ENCODE measurements around the gene COL4A3. TPM values are rescaled to one million over a fixed set of nuclear protein-coding genes. Genes with fewer than 3 reads are reported as not detected.

Gene COL4A3
- total RNA-seq, 1 donor from 2014 or later = 0.26 TPM

- no peak overlapping the region for H3K4me3 ChIP-seq (ENCODE audit: low read depth, low read length)
- DNase-seq (ENCODE audit: low read depth) (no peak), FAIRE-seq (no peak)
Observed at GRCh38 chr2:227134591-227134990, 29.8 kb upstream of the COL4A3 start.

GRCh38 chr2:227141301-227141700 is 23.1 kb upstream of the COL4A3 start:
- Histone ChIP-seq H3K36me3 (ENCODE audit: control insufficient read depth, insufficient read depth, low read length) (no peaks in the 10 kb centered on the region), H3K4me3 (ENCODE audit: low read depth, low read length) (no peak overlapping the region), H3K27me3 (ENCODE audit: control insufficient read depth, insufficient read depth, low read length) (no peaks in the 10 kb centered on the region)
- FAIRE-seq = no peak
- no peak for TF ChIP-seq CTCF (IDR thresholded peaks at IDR 0.05; ENCODE audit: insufficient read depth, low read length, severe bottlenecking)
- no peak for DNase-seq (ENCODE audit: low read depth)

More at GRCh38 chr2:227134591-227134990, 29.8 kb upstream of the COL4A3 start:
- H3K36me3 ChIP-seq (ENCODE audit: control insufficient read depth, insufficient read depth, low read length) = no peaks in the 10 kb centered on the region
- no peak for TF ChIP-seq CTCF (IDR thresholded peaks at IDR 0.05; ENCODE audit: insufficient read depth, low read length, severe bottlenecking)
- no peaks in the 10 kb centered on the region for H3K27me3 ChIP-seq (ENCODE audit: control insufficient read depth, insufficient read depth, low read length)

GRCh38 chr2:227143895-227144294 is 20.5 kb upstream of the COL4A3 start:
- Histone ChIP-seq H3K4me3 (ENCODE audit: low read depth, low read length) (no peak overlapping the region), H3K36me3 (ENCODE audit: control insufficient read depth, insufficient read depth, low read length) (no peaks in the 10 kb centered on the region), H3K27me3 (ENCODE audit: control insufficient read depth, insufficient read depth, low read length) (no peaks in the 10 kb centered on the region)
- FAIRE-seq (no peak), DNase-seq (ENCODE audit: low read depth) (no peak)
- TF ChIP-seq CTCF (IDR thresholded peaks at IDR 0.05; ENCODE audit: insufficient read depth, low read length, severe bottlenecking) = no peak

DNA sequence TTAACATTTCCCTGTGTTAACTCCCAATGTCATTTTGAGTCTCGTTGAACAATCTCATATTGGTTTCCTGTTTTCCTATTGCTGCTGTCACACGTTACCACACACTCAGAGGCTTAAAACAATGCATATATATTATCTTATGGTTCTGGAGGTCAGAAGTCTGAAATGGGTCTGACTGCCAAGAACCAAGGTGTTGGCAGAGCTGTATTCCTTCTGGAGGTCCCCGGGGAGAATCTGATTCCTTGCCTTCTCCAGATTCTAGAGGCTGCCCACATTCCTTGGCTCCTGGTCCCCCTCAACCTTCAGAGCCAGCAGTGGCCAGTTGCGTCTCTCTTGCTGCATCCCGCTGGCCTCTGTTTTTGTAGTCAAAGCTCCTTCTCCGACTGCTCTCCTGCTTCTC is 18.0 kb upstream of the COL4A3 start:
- Histone ChIP-seq H3K4me3 (ENCODE audit: low read depth, low read length) (no peak overlapping the region), H3K27me3 (ENCODE audit: control insufficient read depth, insufficient read depth, low read length) (no peaks in the 10 kb centered on the region), H3K36me3 (ENCODE audit: control insufficient read depth, insufficient read depth, low read length) (no peaks in the 10 kb centered on the region)
- FAIRE-seq (no peak), DNase-seq (ENCODE audit: low read depth) (no peak)
- no peak for TF ChIP-seq CTCF (IDR thresholded peaks at IDR 0.05; ENCODE audit: insufficient read depth, low read length, severe bottlenecking)

DNA sequence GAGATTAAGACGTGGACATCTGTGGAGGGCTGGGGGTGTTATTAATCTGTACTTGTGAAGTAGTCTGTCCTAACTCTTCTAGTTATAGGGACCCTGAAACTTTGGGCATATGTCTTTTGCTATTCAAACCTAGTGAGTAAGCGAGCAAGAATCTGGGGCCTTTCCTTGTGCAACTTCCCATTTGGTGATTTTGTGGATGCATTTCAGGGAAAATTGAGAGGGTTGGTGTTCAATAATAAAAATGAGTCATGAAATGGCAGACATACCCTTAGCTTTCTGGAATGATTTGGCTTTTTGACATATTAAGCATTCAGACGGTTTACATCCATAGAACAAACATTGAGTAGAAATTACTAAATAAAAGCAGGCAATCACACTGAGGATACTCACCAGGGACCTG is 17.4 kb upstream of the COL4A3 start:
- FAIRE-seq = no peak
- Histone ChIP-seq H3K36me3 (ENCODE audit: control insufficient read depth, insufficient read depth, low read length) (no peaks in the 10 kb centered on the region), H3K27me3 (ENCODE audit: control insufficient read depth, insufficient read depth, low read length) (no peaks in the 10 kb centered on the region), H3K4me3 (ENCODE audit: low read depth, low read length) (no peak overlapping the region)
- DNase-seq (ENCODE audit: low read depth) = peak; percentile 23
- TF ChIP-seq CTCF (IDR thresholded peaks at IDR 0.05; ENCODE audit: insufficient read depth, low read length, severe bottlenecking) = no peak

DNA sequence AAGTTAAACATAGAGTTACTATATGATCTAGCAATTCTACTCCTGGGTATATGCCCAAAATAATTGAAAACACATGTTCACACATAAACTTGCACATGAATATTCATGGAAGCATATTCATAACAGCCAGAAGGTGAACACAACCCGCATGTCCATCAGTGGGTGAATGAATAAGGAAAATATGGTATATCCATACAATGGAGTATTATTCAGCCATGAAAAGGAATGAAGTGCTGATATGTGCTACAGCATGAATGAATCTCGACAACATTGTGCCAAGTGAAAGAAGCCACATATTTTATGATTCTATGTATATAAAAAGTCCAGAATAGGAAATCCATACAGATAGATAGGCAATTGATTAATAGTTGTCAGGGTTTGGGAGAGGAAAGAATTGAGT is 16.3 kb upstream of the COL4A3 start:
- TF ChIP-seq CTCF (IDR thresholded peaks at IDR 0.05; ENCODE audit: insufficient read depth, low read length, severe bottlenecking) = no peak
- FAIRE-seq (no peak), DNase-seq (ENCODE audit: low read depth) (no peak)
- Histone ChIP-seq H3K27me3 (ENCODE audit: control insufficient read depth, insufficient read depth, low read length) (no peaks in the 10 kb centered on the region), H3K36me3 (ENCODE audit: control insufficient read depth, insufficient read depth, low read length) (no peaks in the 10 kb centered on the region), H3K4me3 (ENCODE audit: low read depth, low read length) (no peak overlapping the region)

Data from bronchial epithelial cell (primary cell).